Activated CD4-positive, alpha-beta T cell treated with anti-CD3 and anti-CD28 coated beads, Interleukin-2, amount 50 U/mL, for 4 hours (primary cell): ENCODE results near the gene KCNK16.

Experiments used
- DNase-seq, 2 experiments: peaks; one replicate each; pipeline ENCODE4 v3.0.0-alpha.2; 2020

Gene KCNK16

DNA sequence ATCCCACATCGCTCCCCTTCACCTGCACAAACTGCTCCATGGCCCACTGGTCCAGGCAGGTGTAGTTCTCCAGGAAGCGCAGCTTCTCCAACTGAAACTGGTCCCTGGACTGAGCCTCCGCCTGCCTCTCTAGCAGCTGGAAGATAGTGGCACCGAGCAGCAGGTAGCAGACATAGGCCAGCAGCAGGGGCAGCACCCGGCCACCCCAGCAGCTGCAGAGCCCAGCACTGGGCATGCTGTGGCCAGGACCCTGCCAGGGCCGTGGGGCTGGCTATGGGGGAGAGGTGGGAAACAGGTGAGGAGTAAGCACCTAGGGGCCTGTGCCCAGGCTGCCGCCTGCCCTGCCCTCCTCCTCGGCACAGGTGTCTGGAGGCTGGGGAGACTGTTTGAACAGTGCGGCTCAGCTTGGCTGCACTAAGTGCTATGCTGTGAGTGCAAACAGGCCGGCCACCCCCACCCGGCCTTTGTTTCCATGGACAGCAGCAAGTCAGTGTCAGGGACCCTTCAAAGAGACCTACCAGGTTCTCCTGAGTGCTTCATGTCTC is at the start of gene KCNK16:
TSS of gene KCNK16 (minus strand) at position 397 of the 545 bp plus-strand sequence. CDS start at position 235, 162 bp downstream.
- no peak for DNase-seq

DNA sequence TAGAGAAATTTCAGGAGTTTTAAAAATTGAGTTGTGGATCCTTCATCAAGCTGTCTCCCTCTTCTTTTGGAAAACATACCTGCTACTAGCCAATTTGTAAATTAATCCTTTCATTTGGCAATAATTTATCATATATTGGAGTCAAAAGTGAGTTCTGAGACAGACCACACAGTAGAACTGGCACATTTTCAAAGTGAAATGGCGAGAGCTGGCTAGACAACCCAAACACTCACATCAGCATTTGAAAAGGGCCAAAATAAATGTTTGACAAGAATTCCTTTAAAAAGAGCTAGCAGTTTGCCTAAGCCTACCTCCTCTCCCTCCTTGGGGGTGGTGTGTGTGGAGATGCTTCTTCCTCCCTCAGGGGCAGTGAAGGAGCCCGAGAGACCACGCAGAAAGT is 47.9 kb upstream of the KCNK16 start:
- DNase-seq, result no peak

DNA sequence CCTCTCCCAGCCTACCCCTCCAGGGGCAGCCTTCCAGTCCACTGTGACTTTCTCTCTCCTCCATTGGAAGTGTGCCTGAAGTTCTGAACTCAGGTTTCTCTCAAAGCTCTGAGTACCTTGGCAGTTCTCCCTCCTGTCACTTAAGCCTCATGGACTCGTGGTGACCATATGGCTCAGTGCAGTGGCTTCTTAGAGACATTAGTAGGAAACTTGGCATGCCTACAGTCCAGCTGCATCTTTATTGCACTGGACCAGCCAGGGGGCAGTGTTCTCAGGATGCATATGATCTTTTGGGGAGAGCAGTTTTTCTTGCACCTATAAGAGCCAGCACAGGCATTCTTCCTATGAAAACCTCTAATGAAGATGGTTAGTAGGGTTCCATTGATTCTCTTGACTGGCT is 47.5 kb upstream of the KCNK16 start:
- DNase-seq, result no peak

DNA sequence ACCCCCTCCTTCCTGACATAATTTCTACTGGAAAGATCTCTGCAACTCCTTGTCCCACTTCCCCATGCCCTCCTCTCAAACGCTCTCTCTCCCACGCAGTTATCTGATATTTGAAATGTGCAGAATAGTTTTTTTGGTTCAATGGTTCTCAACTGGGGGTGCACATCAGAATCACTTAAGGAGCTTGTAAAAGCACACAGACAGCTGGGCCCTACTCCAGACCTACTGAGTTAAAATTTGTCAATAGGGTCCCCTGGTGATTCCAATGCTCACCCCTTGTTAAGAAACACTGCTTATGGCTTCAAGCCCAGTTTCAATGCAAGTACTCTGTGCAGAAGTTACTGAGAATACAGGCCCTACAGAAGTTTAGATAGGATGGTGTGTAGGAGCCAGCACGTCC is 45.2 kb upstream of the KCNK16 start:
- DNase-seq, result no peak

DNA sequence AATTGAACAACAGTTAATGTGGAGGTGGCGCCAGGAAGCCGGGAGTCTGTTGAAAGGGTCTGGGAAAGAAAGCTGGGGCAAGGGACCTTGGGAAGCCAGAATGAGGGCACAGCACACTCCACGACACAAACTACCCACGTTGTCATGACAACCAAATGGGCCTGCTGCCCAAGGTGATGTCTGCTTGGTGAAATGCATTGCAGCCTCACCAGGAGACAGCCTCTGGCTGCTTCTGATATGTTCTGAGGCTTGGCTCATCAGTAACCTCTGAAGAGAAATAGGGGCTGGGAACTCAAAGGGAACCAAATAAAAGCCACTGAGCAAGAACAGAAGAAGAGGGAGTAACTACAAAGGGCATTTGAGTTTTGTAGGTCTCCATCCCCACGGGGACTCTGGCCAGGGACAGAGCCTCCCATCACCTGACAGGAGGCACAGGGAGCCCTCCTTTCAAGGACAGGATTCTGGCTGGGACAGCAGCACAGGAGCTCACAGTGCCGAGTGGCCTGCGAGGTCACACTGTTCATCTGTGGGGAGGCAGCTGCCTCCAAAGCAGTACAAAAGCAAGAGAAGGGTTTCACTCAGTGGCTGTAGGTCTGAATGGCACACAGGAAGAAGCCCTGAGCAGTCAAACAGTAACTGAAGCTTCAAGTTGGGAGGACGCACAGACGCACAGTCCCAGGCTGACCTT is 44.6 kb upstream of the KCNK16 start:
- DNase-seq, result no peak

DNA sequence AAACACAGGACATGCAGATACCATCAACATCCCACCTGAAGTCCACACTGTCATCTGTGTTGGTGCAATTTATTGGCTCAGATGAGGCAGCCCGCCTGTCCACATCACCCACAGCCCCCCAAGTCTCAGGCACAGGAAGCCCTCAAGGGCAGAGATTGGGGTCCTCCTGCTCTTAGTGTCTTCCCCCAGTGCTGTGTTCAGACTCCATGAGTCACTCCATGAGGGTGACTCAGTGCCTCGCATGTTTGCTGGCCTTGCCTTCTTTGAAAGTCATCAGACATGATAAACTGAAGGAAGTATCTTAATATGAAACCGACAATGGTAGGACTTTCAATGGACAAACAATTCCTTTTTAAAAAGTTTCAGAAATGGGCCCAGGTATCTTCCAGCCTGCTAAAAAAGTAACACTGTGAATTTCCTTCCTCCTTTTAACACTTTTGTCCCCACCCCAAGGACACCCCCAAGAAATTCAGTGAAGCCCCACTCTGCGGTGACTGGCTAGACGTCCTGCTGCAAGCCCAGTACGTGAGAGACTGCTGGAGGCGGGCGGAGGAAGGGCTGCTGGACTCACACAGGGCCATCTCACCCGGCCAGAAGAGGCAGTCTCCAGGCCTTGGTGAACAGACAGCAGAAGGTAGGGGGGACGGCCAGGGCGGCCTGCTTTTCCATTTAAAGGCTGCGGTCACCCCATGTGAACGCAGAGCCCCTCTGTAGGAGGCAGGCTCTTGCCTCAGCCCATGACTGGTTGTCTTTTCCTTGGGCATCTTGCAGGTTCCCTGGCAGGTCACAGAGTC is 43.0 kb upstream of the KCNK16 start:
- DNase-seq, result no peak

DNA sequence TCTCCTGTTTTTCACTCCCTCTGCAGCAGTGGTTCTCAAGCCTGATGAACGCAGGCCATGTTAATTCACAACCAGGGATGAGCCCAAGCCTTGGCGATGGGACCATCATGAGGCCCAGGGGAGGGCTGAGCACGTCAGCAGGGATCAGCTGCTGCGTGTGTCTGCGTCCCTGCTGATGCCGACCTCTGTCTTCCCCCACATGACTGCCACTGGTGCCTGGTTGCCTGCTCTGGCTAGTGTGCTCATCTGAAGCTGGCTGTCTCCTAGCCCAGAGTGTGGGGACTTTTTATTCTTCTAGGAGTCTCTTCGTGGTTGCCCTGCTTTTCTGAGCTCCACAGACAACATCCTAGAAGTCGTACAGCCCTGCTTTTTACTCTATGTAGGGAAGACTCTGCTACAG is 40.8 kb upstream of the KCNK16 start:
- no peak for DNase-seq

DNA sequence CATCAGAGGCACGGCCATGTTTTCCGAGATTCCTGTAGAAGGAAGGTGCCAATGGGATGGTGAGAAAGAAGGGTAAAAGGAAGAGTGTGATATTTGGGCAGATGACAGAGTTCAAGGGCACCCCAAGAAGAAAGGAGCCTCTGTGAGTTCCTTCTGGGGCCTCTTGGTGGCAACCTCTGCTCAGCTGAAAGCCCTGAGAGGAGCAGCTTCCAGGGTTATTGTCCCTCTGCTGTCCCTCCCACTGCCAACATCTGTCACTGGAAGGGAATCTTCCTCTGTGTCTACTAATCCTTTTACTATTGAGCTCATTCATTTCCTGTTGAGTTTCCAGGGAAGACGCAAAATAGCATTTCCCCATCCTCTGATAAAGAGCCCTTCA is 40.0 kb upstream of the KCNK16 start:
- DNase-seq, result no peak

DNA sequence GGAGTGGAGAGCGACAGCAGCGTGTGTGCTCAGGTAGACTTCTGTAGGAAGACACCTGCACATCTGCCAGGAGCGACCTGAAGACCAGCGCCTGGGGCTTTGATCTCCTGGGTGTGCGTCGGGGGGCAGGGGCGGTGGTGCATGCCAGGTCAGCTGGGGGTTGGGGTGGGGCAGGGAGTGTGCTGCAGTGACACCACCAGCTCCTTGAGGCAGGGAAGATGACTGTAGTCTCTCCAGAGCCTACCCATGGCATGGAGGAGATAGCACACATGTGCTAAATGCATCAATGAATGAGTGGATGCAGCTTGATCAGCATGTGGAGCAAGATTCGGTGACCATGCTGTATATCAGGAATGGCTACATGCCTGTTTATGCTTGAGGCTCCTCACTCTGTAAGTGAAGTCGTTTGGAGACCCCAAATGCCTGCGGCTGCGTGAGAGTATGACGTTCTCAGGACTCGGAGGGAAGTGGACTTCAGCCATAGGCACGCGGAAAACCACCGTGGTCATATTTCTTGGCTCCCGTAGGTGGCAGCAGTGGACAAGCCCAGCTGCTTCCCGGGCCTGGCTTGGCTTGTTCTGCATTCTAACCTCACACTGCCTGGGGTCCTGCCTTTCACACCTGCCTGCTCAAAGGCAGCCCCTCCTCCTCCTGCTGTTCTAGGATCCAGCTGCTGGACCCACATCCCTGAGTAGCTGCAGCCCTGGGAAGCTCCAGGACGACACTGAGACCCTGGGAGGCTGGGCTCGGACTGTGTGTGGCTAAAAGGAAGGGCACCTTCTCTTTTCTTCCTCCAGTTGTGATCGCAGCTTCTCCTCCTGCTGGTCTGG is 39.4 kb upstream of the KCNK16 start:
- peak; percentile 15 to 20 for DNase-seq

DNA sequence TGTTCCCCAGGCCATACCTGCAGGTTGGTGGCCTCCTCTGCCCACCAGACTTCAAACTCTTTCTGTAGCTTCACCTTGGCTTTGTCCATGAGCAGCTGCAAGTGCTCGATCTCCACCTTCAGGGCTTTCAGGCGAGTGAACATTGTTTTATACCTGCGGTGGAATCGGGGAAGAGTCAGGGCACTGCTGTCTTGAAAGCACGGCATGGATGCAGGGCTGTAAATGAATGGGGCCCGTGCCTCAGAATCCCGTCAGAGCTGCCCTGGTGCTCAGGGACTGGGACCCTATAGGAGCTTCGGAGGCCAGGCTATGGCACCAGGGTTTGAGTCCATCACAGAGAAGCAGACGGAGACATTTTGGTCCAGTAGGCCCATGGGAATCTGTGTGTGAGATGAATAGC is 37.9 kb upstream of the KCNK16 start:
- DNase-seq, result no peak

DNA sequence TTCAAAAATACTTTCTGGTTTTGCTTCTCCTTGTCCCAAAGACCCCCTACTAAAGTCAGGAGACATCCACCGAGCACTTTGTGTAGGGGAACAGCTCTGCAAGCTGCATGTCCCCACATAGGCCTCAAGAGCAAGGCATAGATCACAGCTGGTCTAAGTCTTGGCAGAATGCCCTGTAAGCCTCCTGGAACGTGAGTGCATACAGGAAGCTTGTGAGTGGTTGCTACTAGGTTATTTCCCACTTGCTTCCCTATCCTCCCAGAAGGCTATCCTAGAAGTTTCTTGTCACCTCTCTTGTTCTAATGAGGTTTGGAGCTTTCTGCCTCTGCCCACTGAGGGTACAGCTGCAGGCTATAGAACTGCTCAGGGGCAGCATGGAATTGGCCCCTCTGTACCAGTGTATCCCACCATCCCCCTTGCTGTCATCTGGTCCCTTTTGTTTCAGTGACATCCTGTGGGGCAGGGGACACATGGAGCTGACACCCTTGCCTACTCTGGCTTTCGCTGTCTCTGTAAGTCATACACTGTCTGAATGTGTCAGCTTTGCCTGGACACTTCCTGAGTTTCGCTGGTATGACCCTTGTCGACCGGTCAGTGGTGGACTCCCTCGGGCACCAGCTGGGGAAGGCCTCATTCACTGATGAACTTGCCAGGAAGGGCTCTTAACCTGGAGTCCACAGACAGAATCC is 35.6 kb upstream of the KCNK16 start:
- DNase-seq, result no peak

DNA sequence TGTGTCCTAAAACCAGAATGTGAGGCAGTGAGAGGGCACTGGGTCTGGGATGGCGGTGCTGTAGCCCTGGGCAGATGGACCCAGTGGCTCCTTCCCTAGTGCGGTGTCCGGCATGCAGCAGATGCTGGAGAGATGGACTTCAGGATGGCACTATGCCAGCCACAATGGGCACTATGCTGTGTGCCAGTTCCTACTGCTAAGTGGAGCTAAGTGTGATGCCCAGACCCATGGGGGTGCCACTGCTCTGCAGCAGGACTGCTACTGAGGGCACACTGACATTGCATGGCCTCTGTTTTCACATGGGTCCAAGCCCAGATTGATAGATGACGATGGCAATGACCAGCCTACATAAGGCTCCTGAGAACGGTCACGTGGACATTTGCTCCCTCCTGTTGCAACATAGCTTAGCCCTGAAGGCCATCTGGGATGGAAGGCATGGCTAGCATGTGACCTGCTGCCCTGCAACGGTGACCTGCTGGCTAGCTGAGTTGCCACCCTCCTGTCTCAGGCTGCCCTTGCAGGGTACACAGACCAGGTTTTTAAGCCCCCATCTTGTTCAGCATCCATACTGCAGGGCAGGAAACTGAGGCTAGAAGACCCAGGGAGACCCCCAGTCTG is 31.3 kb upstream of the KCNK16 start:
- DNase-seq, result no peak

DNA sequence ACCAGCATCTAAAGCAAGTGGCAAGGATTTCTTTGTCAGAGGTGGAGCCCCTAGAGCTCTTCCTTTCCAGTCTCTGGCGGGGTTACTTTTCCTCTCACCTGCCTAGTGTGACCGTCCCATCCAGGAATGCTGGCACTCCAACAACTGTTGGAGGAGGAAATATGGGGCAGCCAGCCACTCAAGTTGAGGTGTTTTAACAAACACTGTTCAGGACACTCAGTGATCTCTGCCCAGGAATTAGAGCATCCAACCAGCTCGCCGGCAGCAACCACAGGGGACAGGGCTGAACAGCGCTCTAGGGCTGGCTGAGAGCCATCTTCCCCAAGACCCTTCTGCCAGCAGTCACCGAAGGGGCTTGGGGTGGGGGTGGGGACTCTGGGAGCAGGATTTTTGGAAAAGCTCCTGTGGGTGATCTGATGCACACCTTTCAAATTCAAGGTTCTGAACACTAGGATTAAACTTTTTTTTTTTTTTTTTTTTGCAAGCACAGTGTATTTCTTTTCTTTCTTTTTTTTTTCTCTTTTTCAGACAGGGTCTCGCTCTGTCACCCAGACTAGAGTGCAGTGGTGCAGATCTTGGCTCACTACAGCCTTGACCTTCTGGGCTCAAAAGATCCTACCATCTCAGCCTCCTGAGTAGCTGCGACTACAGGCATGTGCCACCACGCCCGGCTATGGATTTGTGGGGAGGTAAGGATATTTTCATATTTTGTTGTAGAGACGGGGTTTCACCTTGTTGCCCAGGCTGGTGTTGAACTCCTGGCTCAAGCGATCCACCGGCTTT is 28.4 kb upstream of the KCNK16 start:
- no peak for DNase-seq

DNA sequence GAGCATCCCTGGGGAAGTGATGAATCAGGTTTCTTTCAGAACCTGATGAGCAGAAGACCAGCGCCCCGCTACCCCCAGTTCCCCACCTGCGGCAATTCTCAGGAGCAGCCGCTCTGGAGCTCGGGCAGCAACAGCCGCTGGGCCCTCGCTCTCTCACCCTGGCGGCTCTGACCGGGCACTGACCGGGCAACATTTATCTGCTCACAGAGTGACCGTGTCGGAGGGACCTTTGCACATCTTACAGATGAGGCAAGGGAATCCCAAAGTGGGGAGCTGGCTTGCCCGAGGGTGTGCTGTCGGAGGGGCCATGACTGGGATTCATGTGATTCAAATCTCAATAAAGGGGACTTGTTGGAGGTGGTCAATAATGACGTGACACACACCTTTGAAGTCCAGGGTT is 26.2 kb upstream of the KCNK16 start:
- DNase-seq, result no peak

DNA sequence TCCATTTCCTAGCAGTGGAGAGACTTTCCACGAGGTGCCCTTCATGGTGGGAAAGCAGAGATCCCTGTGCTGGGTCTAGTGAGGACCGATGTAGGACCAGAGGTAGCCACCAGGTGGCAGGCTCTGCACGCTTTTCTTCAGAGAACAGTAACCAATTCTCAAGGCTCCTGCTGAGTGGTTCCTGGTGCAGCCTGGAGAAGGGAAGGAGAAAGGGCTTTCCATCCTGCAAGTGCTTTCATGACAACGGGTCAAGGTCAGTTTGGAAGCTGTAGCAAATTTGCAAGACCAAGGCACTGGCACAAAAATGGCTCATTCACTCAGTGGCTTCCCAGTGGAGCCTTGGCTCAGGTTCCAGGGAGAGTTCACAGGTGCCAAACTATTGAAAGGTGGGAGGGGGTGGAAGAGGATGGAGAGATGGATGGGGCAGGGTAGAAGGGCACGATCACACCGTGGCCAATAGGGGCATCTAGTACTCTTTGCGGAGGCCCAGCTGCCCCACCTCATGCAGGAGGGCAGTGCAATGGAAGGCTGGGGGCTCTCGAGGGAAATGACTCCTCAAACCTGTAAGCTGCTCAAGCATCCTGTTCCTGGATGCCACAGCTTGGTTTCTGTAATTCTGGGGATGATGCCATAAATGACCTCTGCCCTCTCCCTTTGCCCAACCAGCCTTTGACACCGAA is 25.5 kb upstream of the KCNK16 start:
- DNase-seq, result peak; percentile 13 to 41

DNA sequence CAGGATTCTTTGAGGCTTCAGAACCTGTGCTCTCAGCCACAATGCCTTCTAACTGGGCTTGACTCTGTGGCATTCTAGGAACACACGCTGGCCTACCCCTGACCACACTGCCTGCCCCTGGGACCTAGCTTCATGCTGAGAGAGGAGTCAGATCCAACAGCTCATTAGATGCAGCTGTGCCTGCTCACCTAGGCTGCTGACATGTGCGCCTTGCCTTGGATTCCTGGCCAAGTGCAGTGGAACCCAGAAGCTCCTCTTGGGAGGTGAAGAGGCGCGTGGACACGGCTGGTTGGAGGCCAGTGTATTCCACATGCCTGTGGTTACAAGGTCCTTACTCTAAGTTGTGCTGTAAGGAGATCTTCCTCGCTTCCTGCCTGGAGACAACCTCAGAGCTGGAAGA is 24.7 kb upstream of the KCNK16 start:
- no peak for DNase-seq

DNA sequence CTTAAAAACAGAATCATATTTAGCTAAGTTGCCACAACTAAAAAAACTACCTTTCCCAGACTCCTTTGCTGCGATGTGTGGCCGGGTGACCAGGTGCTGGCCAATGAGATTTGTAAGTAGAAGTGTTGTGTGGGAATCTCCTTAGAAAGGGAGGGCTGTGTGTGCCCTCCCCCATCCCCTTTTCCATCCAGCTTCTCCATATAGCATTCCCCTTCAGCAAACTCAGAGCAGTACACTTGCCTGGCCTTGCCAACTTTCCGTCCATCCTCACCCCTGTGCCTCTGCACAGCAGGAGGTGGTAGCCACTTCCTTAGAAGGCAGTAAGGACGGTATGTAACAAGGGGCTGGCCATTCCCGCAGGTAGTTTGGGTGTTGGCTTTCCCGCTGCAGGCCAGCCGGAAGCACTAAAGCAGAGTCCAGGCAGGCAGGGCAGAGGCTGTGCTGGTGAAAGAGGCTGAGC is 22.3 kb upstream of the KCNK16 start:
- no peak for DNase-seq

DNA sequence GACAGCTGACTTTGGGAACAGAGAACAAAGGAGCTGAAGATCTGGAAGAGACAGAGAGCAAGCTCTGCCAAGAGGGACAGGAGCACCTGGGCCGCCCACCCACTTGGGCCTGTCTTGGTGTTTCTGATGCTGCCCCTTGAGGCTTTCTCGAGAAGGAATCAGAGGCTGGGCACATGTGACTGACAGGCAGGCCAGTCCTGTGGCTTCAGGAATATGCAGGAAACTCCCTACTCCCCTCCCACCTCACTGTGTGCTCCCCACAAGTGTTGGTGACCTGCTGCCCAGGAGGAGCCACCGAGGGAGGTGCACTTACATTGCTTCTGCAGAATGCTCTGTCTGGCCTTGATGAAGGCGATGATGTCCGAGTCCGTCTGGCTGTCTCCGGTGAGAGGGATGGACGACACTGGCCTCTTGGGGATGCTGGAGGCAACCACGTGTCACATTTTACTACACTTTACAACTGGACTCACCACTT is 20.9 kb upstream of the KCNK16 start:
- DNase-seq, result no peak

DNA sequence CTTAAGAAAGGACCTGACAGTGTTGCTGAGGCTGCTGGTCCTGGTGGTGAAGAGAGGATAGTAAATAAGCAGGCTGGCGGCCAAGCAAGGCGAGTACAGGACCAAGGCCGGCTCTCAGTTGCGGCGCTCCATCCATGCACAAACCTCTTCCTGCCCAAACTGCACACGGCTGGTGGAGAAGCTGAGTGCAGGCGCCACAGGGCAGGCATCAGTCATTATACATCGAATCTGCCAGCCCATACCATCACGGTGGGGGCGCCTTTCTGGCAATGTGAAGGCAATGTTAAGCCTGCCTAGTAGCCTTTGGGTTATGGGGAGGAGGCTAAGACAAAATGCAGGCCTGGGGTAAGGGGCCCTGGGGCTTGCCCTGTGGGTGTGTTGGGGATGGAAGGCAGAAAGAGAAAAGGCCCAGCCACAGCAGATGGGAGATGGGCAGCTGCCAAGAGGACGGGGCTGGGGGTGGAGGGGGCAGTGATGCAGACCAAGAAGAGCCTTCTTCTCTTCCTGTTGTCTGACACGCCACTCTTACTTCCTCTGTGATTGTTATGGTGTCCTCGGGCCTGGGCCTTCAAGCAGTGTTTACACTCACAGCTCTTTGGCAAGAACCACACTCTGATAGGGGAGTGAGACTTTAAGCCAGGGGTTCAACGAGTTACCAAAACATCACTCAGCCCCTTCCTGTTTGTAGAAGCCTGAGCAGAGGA is 20.3 kb upstream of the KCNK16 start:
- no peak for DNase-seq

DNA sequence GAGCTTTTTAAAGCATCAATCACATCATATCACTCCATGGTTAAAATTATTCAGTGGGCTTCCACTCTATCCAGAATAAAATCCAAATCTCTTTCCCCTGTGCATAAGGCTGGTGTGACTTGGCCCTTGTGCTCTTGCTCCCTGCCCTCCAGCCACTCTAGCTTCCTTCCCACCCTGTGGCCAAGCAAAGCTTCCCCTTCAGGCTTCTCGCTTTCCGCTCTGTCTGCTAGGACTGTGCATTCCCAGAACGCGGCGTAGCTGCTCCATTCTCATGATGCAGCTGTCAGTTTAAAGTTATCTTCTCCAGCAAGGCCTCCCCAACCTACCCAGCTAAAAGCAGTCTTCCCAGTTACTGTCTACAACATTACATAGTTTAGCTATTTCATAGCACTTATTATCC is 19.4 kb upstream of the KCNK16 start:
- DNase-seq, result no peak
